GM10248 (cell line): Measurements from ENCODE around the gene MAPK4.
"Not testable (repeated sequence)": the region's sequence is repeated elsewhere in the genome, so short reads cannot be mapped to it uniquely, and the experiment has no call there.

ENCODE experiments used
- CTCF ChIA-PET: fragments of 300-600 bp; sonication (Branson Sonifier 250); formaldehyde crosslinking; extraction: SDS; loops from one replicate; lab custom pipeline; 2021; ENCODE audit warnings: antibody characterized with exemption; lab: Yijun Ruan, JAX
- POLR2A ChIA-PET: fragments of 350-650 bp; sonication (Branson Sonifier 250); formaldehyde crosslinking; extraction: SDS; loops from one replicate; lab custom pipeline; 2020; ENCODE audit warnings: antibody characterized with exemption; lab: Yijun Ruan, JAX
- DNase-seq: peaks from one replicate; pipeline ENCODE4 v3.0.0; 2012; ENCODE audit errors: extremely low spot score
- CTCF ChIP-seq: IDR thresholded peaks from 2 replicates; pipeline ENCODE4 v1.5.1; 2012; ENCODE audit warnings: mild to moderate bottlenecking, low read depth; ENCODE audit errors: extremely low read depth, missing control alignments, control extremely low read depth

MAPK4 gene

GRCh38 chr18:50559752-50560680 is at the start of gene MAPK4:
MAPK4 (plus strand) TSS chr18:50560087; CDS start chr18:50663959, 103,872 bp downstream.
- ChIA-PET POLR2A (no interaction called here), CTCF (no interaction called here)
- peak; percentile 54 for DNase-seq
- no peak for TF ChIP-seq CTCF

GRCh38 chr18:50517277-50517676 is 42.6 kb upstream of the MAPK4 start:
- DNase-seq, POLR2A ChIA-PET, CTCF ChIA-PET: not testable (repeated sequence)

- no peak for TF ChIP-seq CTCF
- DNase-seq: no peak
- ChIA-PET POLR2A (no interaction called here), CTCF (interaction anchor here (1.0 kb wide), 1 partner anchor 11 kb away, joined by 3 read pairs; no protein-coding TSS in a partner anchor)
These were observed 40.9 kb upstream of the MAPK4 start for GRCh38 chr18:50518787-50519546.

GRCh38 chr18:50523165-50523564 is 36.7 kb upstream of the MAPK4 start:
- CTCF ChIA-PET: interaction anchor here (1.1 kb wide), 1 partner anchor 90 kb away, joined by 3 read pairs; no protein-coding TSS in a partner anchor

GRCh38 chr18:50527636-50528307 is 32.1 kb upstream of the MAPK4 start:
- TF ChIP-seq CTCF: no peak
- POLR2A ChIA-PET: no interaction called here
- DNase-seq: no peak
- CTCF ChIA-PET: interaction anchor here (1.5 kb wide), 1 partner anchor 19 kb away, joined by 4 read pairs; no protein-coding TSS in a partner anchor

More at GRCh38 chr18:50523165-50523564, 36.7 kb upstream of the MAPK4 start:
- no peak for TF ChIP-seq CTCF
- DNase-seq: no peak
- POLR2A ChIA-PET: no interaction called here

- ChIA-PET CTCF (no interaction called here), POLR2A (no interaction called here)
- DNase-seq: no peak
- TF ChIP-seq CTCF: no peak
These were observed 31.1 kb upstream of the MAPK4 start for GRCh38 chr18:50528806-50529205.

GRCh38 chr18:50533822-50534221 is 26.1 kb upstream of the MAPK4 start:
- DNase-seq, CTCF ChIA-PET, POLR2A ChIA-PET: not testable (repeated sequence)

GRCh38 chr18:50544476-50544875 is 15.4 kb upstream of the MAPK4 start:
- CTCF ChIA-PET, DNase-seq, POLR2A ChIA-PET: not testable (repeated sequence)
